Measurements from ENCODE around the gene CELF3.
"Not testable (repeated sequence)": the region's sequence is repeated elsewhere in the genome, so short reads cannot be mapped to it uniquely, and the experiment has no call there.

Gene CELF3

GRCh38 chr1:151716771-151717631 lies at the start of gene CELF3:
Gene CELF3 (minus strand): TSS chr1:151716803. CDS start chr1:151716020, 783 bp downstream.
- peak; percentile 13 for DNase-seq

- no peak for DNase-seq
These were observed 47.4 kb upstream of the CELF3 start for GRCh38 chr1:151763990-151764389.

DNA sequence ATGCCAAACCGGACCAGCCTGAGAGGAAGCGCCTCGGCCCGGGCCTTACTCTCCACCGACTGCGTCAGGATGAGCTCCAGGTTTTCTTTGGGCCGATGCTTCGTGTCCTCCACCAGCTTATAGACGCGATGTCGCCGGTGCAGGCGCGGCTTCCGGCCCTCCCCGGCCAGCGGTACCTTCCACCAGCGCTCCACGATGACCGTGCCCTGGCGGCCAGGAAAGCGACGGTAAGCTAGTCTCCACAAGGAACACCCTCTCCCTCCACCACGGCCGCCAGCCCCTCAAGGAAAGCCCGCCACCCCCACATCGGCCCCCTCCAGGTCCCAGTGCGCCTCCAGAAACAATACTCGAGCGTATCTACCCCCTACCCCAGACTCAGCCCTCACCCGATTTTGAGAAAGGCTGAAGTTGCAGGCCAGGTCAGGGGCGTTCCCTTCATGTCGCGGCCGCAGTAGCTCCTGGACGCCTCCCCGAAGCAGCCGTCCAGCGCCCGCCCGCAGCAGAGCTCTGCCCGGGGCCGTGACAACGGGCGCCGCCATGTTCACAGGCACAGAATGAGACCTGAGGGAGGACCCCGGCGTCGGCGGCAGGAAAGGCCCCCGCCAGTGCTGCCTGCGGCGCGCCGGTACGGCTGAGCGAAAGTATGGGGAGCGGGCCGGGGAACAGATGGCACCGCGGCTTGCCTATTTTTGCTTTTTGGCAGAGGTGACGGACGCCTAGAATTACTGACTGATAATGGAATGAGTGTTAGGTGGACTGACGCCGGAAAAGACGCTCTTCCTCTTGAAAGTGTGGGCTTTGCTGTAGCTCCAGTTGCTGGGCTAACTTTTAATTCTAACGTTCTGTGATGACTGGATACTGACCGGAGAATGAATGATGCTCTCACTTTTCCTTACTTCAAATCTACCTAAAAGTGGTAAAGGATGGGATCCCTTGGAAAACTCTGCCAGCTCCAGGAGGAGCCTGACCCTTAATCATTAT lies 46.6 kb upstream of the CELF3 start, which contains the start of gene MRPL9:
TSS of gene MRPL9 (minus strand) at position 556 of the 981 bp plus-strand sequence. CDS start at position 539, 17 bp downstream.
- DNase-seq = peak; percentile 94

DNA sequence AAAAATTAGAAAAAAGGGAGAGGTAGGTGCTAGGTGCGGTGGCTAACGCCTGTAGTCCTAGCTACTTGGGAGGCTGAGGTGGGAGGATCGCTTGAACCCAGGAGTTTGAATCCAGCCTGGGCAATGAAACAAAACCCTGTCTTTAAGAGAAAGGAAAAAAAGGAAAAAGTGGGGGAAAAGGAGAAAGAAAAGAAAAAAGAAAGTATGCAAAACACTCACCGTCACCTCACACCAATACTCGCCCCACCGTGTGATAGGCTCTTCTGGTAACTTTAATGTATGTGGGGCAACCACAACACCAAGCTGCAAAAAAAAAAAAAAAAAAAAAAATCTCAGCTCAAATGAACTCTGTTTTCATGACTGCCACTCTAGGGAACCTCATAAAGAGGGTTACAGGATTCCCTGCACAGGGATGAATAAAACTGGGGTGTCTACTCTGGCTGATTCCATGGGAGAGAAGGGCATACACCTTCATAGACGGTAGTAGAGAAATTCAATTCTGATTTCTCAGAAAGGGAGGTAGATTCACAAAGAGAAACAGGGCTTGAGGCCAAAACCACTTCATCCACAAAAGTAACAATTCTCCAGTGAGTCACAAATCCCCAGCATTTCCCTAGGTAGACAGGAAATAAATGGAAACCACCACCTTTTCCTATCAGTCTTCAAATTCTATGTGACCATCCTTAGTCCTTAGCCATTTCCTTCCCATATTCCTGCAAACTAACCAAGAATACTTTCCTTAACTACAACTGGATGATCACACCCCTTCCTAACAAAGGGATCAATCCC lies 44.2 kb upstream of the CELF3 start:
- DNase-seq = no peak

DNA sequence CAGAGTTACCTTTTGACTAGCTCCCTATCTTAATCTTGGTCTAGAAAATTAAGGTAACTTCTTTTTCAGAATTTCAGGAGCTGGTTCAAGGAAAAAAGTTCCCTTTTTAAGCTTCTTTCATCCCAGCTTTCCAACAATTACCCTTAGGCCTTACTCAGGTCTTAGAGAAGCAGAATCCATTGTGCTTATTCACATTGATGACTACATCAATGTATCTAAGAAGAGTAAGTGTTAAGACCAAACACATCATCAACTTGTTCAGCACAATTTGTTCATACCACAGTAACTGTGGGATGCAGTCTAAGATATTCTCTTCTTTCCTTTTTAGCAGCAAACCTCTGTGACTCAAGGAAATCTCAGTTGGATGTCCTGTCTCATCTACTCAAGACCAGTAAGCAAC lies 42.6 kb upstream of the CELF3 start:
- no peak for DNase-seq

GRCh38 chr1:151756291-151756690 lies 39.7 kb upstream of the CELF3 start:
- DNase-seq = peak; percentile 44

GRCh38 chr1:151741516-151741915 lies 24.9 kb upstream of the CELF3 start:
- no peak for DNase-seq

DNA sequence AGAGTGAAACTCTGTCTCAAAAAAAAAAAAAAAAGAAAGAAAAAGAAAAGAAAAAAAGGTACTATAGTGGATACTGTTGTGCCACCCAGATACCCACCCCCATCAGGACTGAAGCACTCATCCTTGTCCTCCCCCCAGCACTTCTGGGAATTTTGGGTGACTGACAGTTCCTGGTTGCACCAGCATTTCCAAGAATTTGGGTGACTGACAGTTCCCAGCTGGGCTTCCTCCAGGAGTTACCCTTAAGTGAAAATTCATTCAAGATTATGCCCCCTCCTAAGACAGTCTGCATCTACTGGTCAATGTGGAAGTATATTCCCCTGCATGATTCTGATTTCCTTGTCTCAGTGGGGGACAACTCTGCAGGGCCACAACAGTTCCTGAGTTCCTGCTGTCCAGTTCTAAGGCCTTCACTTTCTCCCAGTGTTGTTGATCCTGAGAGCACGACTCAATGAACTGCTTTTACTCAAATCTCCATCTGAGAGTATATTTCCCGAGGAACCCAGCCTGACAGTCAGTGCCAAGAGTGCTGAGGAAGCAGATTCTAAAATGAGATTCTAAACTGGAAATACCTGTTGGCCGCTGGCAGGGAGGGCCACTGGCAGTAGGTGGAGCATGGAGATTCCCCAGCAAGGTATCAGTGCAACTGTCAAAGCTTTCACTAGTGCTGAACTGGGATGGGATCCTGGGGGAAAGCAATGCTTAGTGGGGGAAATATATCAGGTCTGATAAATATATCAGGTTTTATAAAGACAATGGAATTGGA lies 23.2 kb upstream of the CELF3 start:
- no peak for DNase-seq

DNA sequence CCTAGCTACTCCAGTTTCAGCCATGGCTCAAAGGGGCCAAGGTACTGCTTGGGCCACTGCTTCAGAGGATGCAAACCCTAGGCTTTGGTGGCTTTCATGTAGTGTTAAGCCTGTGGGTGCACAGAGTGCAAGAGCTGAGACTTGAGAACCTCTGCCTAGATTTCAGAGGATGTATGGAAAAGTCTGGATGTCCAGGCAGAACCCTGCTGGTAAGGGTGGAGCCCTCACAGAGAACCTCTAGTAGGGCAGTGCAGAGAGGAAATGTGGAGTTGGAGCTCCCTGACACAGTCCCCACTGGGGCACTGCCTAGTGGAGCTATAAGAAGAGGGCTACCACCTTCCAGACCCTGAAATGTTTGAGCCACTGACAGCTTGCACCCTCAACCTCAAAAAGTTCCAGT lies 20.9 kb upstream of the CELF3 start:
- DNase-seq = no peak

DNA sequence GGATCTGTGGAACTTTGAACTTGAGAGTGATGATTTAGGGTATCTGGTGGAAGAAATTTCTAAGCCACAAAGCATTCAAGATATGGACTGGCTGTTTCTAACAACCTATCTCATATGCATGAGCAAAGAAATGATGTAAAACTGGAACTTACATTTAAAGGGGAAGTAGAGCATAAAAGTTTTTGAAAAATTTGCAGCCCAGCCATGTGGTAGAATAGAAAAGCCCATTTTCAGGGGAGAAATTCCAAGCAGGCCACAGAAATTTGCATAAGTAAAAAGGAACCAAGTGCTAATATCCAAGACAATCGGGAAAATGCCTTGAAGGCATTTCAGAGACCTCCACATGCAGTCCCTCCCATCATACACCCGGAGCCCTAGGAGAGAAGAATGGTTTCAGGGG lies 20.4 kb upstream of the CELF3 start:
- no peak for DNase-seq

- DNase-seq = not testable (repeated sequence)
These were observed 17.4 kb upstream of the CELF3 start for GRCh38 chr1:151733995-151734394.

DNA sequence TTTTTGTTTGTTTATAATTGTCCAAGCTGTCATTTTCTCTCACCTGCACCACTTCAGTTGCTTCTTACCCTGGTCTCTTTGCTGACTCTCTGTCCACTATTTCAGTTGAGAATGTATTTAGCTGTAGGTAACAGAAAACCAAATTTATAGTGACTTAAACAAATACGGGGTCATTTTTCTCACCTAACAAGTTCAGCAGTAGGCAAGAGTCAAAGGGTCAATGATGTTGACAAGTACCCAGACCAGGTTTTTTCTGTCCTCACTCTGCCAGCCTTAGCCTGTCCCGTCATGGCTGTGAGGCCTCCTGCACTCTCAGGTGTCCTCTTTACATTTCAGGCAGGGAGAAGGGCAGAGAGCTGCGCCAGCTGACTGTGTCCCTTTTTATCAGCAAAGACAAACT lies 16.5 kb upstream of the CELF3 start:
- no peak for DNase-seq

DNA sequence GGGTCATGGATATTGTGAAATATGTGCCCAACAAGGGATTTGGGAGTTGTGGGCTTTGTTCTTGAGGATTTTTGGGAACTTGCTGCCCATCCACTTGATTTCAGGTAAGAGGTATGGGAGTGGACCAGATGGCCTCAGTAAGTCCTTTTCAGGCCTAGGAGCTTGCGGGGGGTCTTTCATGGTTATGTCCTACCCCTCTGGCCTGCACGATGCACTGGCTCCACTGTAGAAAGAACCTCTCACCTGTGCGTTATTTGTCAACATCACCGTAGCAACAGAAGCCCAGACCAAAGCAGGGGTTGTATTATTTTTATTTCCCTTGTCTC lies 13.3 kb upstream of the CELF3 start:
- no peak for DNase-seq

GRCh38 chr1:151729157-151729965 lies 12.8 kb upstream of the CELF3 start:
- DNase-seq = no peak

DNA sequence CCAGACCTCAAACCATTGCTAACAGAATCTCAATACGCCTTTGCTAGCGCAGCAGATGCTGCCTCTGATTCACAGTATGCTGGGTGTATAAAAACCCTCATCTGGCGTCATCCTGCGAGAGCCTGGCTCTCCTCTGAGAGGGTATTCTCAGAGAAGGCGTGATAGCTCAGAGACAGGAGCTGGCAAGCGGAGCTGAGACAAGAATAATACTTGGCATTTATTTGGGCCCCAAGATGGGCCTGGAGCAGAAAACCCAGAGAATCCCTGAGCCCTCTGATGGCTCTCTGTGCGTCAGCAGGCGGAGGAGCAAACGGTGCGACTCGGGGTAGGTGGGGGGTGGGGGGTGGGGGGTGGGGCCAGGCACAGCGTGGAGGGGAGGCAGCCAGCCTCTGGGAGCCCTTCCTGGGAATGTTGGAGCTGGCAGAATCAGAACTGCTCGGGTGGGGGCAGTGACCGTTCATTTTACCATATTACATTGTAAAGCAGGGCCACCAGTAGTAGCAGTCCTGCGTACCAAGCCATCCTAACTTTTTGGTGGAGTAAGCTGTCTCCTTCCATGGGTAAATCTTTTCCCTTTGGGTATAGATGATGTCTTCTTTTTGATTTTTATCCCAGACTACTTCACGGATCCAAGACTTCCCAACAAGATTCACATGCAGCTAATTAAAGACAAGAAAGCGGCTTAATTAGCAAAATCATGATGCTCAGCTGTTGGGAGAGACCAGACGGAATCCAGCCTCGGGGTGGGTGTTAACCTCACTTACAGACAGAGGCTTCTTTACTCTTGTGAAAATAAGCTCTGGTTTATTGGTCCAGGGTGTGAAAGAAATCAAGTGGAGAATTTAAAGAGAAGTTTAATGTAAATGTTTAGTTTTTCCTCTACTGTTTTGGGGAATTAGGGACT lies 11.8 kb upstream of the CELF3 start:
- DNase-seq = no peak

DNA sequence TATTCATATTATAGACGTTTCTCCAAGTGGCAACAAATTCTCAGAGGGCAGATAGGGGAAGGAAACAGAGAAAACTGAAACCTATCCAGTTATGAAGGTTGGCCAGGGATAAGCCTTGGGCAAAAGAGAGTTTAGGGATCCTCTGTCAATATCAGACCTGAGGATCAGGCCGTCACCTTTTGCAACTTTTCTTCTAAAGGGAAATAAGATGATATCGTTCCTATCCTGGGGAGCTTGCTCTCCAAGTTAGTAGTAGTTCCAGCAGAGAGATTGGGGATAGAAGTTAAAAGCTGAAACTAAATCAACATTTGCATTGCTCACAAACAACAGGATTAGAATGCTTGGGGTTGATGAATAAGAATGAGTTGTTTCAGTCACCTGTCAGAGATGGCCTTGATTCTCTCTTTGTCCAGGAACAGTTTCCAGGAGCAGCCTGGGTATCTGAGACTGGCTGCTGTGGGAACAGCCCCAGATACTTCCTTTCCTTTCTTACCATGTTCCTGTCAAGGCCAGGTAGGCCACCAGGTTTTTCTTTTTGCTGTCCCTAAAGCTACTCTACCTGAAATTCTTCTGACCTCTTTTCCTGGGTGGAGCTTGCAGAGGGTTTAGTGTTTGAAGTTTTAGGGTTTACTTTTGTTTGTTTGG lies 7.2 kb upstream of the CELF3 start:
- DNase-seq = no peak

DNA sequence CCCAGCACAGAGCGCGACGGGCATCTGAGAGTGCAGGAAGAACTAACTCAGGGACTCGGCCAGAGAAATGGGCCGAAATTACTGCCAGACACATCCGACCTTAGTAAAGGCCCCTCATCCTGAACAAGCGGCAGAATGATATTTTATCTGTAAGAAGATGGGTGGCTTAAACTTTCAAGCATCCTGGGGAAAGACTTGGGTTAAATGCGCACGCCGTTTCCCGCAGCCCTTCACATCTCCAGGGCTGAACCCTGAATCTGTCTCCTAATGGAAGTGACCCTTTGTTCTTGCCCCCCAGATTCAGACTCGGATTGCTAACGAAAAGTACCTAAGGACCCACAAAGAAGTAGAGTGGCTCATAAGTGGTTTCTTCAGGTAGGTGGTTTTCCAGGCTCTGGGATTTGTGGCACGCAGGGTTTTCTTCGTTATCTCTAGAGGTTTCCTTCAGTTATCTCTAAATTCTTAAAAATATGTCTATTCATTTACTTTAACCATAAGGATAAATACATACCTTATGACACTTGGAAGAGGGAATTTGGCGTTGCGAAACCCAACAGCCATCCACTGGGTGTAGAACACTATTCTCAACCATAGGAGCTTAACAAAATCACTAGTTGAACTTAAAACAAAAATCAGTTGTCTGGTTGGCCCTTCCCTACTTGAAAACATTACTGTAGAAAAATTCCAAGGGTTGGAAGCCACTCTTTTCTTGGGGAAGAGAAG lies 5.3 kb upstream of the CELF3 start:
- no peak for DNase-seq

DNA sequence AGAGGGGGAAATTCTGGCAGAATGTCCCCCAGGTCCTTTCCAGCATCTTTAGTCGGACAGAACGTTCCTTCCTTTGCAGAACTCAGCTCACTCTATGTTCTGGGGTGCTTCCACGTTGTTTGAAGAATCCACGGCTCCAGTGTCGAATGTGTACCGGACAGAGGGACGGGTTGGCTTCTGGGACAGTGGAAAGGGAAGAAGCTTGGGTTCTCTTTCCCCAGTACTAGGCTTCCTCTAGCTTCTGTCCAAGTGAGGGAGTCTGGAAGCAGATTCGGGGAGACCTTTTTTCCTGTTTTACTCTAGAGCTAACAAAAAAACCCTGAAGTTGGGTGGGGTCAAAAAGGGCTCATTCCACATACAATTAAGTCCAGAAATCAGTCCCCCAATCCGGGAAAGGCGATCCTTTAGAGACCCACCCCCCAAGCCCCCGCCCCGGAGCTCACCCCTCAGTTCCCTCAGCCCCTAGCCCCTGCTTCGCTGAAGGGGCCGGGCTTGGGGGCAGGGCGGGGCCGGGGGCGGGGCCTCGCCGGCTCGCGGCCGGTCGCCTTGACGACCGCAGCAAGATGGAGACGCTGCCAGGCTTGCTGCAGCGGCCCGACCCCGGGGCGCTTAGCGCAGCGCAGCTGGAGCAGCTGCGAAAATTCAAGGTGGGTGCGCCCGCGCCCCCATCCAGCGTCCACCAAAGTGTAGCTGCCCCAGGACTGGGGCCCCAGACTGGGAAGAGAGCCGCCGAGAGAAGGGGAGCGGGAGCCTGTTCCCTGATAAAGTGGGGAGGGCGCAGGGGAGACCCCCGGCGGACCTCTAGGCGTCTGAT lies 4.6 kb upstream of the CELF3 start, which contains the start of gene RIIAD1:
TSS of gene RIIAD1 (plus strand) at position 549 of the 814 bp plus-strand sequence. CDS start at position 564, 15 bp downstream.
- peak; percentile 42 for DNase-seq
